Memory B cell (primary cell): ENCODE measurements around the gene HYLS1.
A peak's percentile ranks its signal among the peaks of the same experiment; 100 is the strongest.
"Not testable (repeated sequence)": the region's sequence is repeated elsewhere in the genome, so short reads cannot be mapped to it uniquely, and the experiment has no call there.

Experiments
- ATAC-seq: fragments of 150-1000 bp; cut with Tn5 transposase; 2 replicates; pipeline ENCODE4 v1.10.0; 2021; ENCODE audit warnings: low read depth, mild to moderate bottlenecking, moderate library complexity
- DNase-seq, 2 donors: peaks; one replicate each; pipeline ENCODE4 v3.0.0; 2022; ENCODE audit warnings: low spot score in 2 of 2
- H3K27ac Mint-ChIP-seq: one replicate; pipeline ENCODE4 v1.8.0; 2022; ENCODE audit warnings: mild to moderate bottlenecking, moderate library complexity, mixed read lengths
- H3K27me3 Mint-ChIP-seq: one replicate; pipeline ENCODE4 v1.8.0; 2022; ENCODE audit warnings: mixed read lengths
- H3K36me3 Mint-ChIP-seq: one replicate; pipeline ENCODE4 v1.8.0; 2022; ENCODE audit warnings: mild to moderate bottlenecking, mixed read lengths
- H3K4me1 Mint-ChIP-seq: one replicate; pipeline ENCODE4 v1.8.0; 2022; ENCODE audit warnings: mixed read lengths
- H3K4me3 Mint-ChIP-seq: one replicate; pipeline ENCODE4 v1.8.0; 2022; ENCODE audit warnings: mild to moderate bottlenecking, moderate library complexity, mixed read lengths
- H3K9me3 Mint-ChIP-seq: one replicate; pipeline ENCODE4 v1.8.0; 2022; ENCODE audit warnings: mixed read lengths

HYLS1 gene

GRCh38 chr11:125886997-125887372 is 483 bp upstream of the HYLS1 start:
- ATAC-seq (peak; percentile 25), DNase-seq (no peak)
- peaks cover 11% of the 10 kb centered on the region for H3K4me1 Mint-ChIP-seq
- peak overlapping the region; percentile 97 for H3K27ac Mint-ChIP-seq
- H3K36me3 Mint-ChIP-seq: peaks cover 5% of the 10 kb centered on the region
- no peaks in the 10 kb centered on the region for H3K27me3 Mint-ChIP-seq
- H3K4me3 Mint-ChIP-seq: peak overlapping the region; percentile 97
- H3K9me3 Mint-ChIP-seq: no peaks in the 10 kb centered on the region

GRCh38 chr11:125890447-125891100 is 3.1 kb downstream of the HYLS1 start:
- no peak for ATAC-seq
- Mint-ChIP-seq H3K4me1 (peaks cover 18% of the 10 kb centered on the region), H3K36me3 (peaks cover 14% of the 10 kb centered on the region), H3K9me3 (no peaks in the 10 kb centered on the region), H3K27me3 (no peaks in the 10 kb centered on the region), H3K4me3 (no peak overlapping the region), H3K27ac (peak overlapping the region; percentile 43)
- no peak for DNase-seq

GRCh38 chr11:125892071-125892470 is 4.6 kb downstream of the HYLS1 start:
- no peak overlapping the region for H3K4me3 Mint-ChIP-seq
- no peaks in the 10 kb centered on the region for H3K27me3 Mint-ChIP-seq
- H3K4me1 Mint-ChIP-seq: peaks cover 14% of the 10 kb centered on the region
- no peaks in the 10 kb centered on the region for H3K9me3 Mint-ChIP-seq
- H3K36me3 Mint-ChIP-seq: peaks cover 17% of the 10 kb centered on the region
- ATAC-seq (no peak), DNase-seq (no peak)
- H3K27ac Mint-ChIP-seq: no peak overlapping the region

GRCh38 chr11:125892994-125893393 is 5.5 kb downstream of the HYLS1 start:
- Mint-ChIP-seq H3K4me1 (peaks cover 12% of the 10 kb centered on the region), H3K27me3 (no peaks in the 10 kb centered on the region), H3K4me3 (no peak overlapping the region), H3K9me3 (no peaks in the 10 kb centered on the region), H3K36me3 (peaks cover 16% of the 10 kb centered on the region), H3K27ac (no peak overlapping the region)
- DNase-seq (no peak), ATAC-seq (no peak)

GRCh38 chr11:125901872-125902271 is 14.4 kb downstream of the HYLS1 start:
- no peaks in the 10 kb centered on the region for H3K9me3 Mint-ChIP-seq
- no peak for DNase-seq
- ATAC-seq: no peak
- H3K27me3 Mint-ChIP-seq: peaks cover 10% of the 10 kb centered on the region
- H3K36me3 Mint-ChIP-seq: peaks cover 14% of the 10 kb centered on the region
- H3K4me1 Mint-ChIP-seq: peaks cover 12% of the 10 kb centered on the region
- H3K27ac Mint-ChIP-seq: no peak overlapping the region
- peak overlapping the region; percentile 59 for H3K4me3 Mint-ChIP-seq

GRCh38 chr11:125902277-125902926 is 14.9 kb downstream of the HYLS1 start:
- ATAC-seq: peak; percentile 3
- Mint-ChIP-seq H3K4me1 (peaks cover 12% of the 10 kb centered on the region), H3K27me3 (peaks cover 10% of the 10 kb centered on the region), H3K4me3 (peak overlapping the region; percentile 91), H3K36me3 (peaks cover 14% of the 10 kb centered on the region), H3K9me3 (no peaks in the 10 kb centered on the region), H3K27ac (peak overlapping the region; percentile 87)
- no peak for DNase-seq

GRCh38 chr11:125902927-125903710 is 15.7 kb downstream of the HYLS1 start, which contains the start of gene PUS3:
PUS3 (minus strand) TSS chr11:125903206; CDS start chr11:125896284, 6,922 bp downstream.
- peak within 1 kb of the TSS; percentile 91 for H3K4me3 Mint-ChIP-seq
- H3K4me1 Mint-ChIP-seq: peaks cover 12% of the 10 kb centered on the region
- H3K36me3 Mint-ChIP-seq: peaks cover 14% of the 10 kb centered on the region
- H3K27ac Mint-ChIP-seq: peak within 1 kb of the TSS; percentile 87
- peaks cover 10% of the 10 kb centered on the region for H3K27me3 Mint-ChIP-seq
- DNase-seq: peak; percentile 72 to 76
- no peaks in the 10 kb centered on the region for H3K9me3 Mint-ChIP-seq
- peak; percentile 98 for ATAC-seq

GRCh38 chr11:125903711-125904659 is 16.5 kb downstream of the HYLS1 start, which contains the start of gene DDX25:
DDX25 (plus strand) TSS chr11:125904508; CDS start chr11:125904518, 10 bp downstream.
- peak within 1 kb of the TSS; percentile 87 for H3K27ac Mint-ChIP-seq
- H3K4me3 Mint-ChIP-seq: peak within 1 kb of the TSS; percentile 91
- peaks cover 14% of the 10 kb centered on the region for H3K36me3 Mint-ChIP-seq
- H3K9me3 Mint-ChIP-seq: no peaks in the 10 kb centered on the region
- ATAC-seq: no peak
- DNase-seq: no peak
- H3K4me1 Mint-ChIP-seq: peaks cover 12% of the 10 kb centered on the region
- H3K27me3 Mint-ChIP-seq: peaks cover 10% of the 10 kb centered on the region

- peaks cover 9% of the 10 kb centered on the region for H3K36me3 Mint-ChIP-seq
- H3K27me3 Mint-ChIP-seq: peaks cover 10% of the 10 kb centered on the region
- DNase-seq (no peak), ATAC-seq (no peak)
- no peaks in the 10 kb centered on the region for H3K9me3 Mint-ChIP-seq
- peaks cover 12% of the 10 kb centered on the region for H3K4me1 Mint-ChIP-seq
- peak overlapping the region; percentile 27 for H3K4me3 Mint-ChIP-seq
- no peak overlapping the region for H3K27ac Mint-ChIP-seq
These were observed 17.2 kb downstream of the HYLS1 start for GRCh38 chr11:125904678-125905077.

GRCh38 chr11:125910226-125910849 is 22.9 kb downstream of the HYLS1 start:
- H3K36me3 Mint-ChIP-seq: no peaks in the 10 kb centered on the region

GRCh38 chr11:125914601-125915000 is 27.1 kb downstream of the HYLS1 start:
- H3K27ac Mint-ChIP-seq, ATAC-seq, H3K4me3 Mint-ChIP-seq, H3K36me3 Mint-ChIP-seq, DNase-seq, H3K9me3 Mint-ChIP-seq, H3K4me1 Mint-ChIP-seq: not testable (repeated sequence)
- peaks cover 18% of the 10 kb centered on the region for H3K27me3 Mint-ChIP-seq

More at GRCh38 chr11:125910226-125910849, 22.9 kb downstream of the HYLS1 start:
- Mint-ChIP-seq H3K4me1 (no peaks in the 10 kb centered on the region), H3K9me3 (no peaks in the 10 kb centered on the region), H3K4me3 (no peak overlapping the region), H3K27me3 (peaks cover 15% of the 10 kb centered on the region), H3K27ac (no peak overlapping the region)
- DNase-seq: no peak
- no peak for ATAC-seq

- no peaks in the 10 kb centered on the region for H3K9me3 Mint-ChIP-seq
- H3K4me3 Mint-ChIP-seq: no peak overlapping the region
- H3K27ac Mint-ChIP-seq: no peak overlapping the region
- peaks cover 13% of the 10 kb centered on the region for H3K27me3 Mint-ChIP-seq
- ATAC-seq: no peak
- H3K36me3 Mint-ChIP-seq: no peaks in the 10 kb centered on the region
- H3K4me1 Mint-ChIP-seq: no peaks in the 10 kb centered on the region
- no peak for DNase-seq
These were observed 29.3 kb downstream of the HYLS1 start for GRCh38 chr11:125916683-125917347.
